A549 (cell line): Measurements from ENCODE around the gene RANBP3. TPM values are rescaled to one million over a fixed set of nuclear protein-coding genes. Genes with fewer than 3 reads are reported as not detected.
"Not testable (repeated sequence)": the region's sequence is repeated elsewhere in the genome, so short reads cannot be mapped to it uniquely, and the experiment has no call there.

Experiments
- ATAC-seq, 2 experiments: fragments of 200-7000 bp in 1 of 2; fragments of >200 bp in 1 of 2; cut with Nextera tagmentation in 1 of 2; cut with Tn5 transposase in 1 of 2; 3 replicates each; pipeline versions ENCODE4 v1.8.0 to v1.9.1; 2018 to 2020; ENCODE audit warnings: mild to moderate bottlenecking in 1 of 2, moderate library complexity in 1 of 2
- CTCF ChIA-PET: fragments of 300-600 bp; sonication (Branson Sonifier 250); formaldehyde crosslinking; extraction: SDS; loops from one replicate; lab custom pipeline; 2021; ENCODE audit warnings: antibody characterized with exemption, inconsistent platforms; lab: Yijun Ruan, JAX
- POLR2A ChIA-PET: fragments of 350-600 bp; formaldehyde crosslinking; extraction: SDS; loops from one replicate; lab custom pipeline; 2021; ENCODE audit warnings: antibody characterized with exemption, inconsistent platforms; lab: Yijun Ruan, JAX
- DNase-seq, 2 experiments: peaks; one replicate each; pipeline versions ENCODE4 v3.0.0 to v3.0.0-alpha.2; 2011 to 2016; ENCODE audit warnings: low read depth in 1 of 2, low spot score in 1 of 2
- FAIRE-seq: peaks from 2 replicates; lab custom pipeline; 2011; peaks lifted over from hg19 to GRCh38; lab: Jason Lieb, UNC
- H3K27ac ChIP-seq, 2 experiments: fragments of >200 bp; sonication (Bioruptor Twin); formaldehyde crosslinking; 3 replicates each; pipeline ENCODE4 v1.5.1; 2016 to 2017
- H3K4me1 ChIP-seq: fragments of >200 bp; sonication (Bioruptor Twin); formaldehyde crosslinking; 3 replicates; pipeline ENCODE4 v1.6.1; 2016
- H3K4me2 ChIP-seq: fragments of >200 bp; sonication (Bioruptor Twin); formaldehyde crosslinking; 3 replicates; pipeline ENCODE4 v1.6.1; 2016
- H3K4me3 ChIP-seq: fragments of >200 bp; sonication (Bioruptor Twin); formaldehyde crosslinking; 3 replicates; pipeline ENCODE4 v1.5.1; 2016
- H3K9me3 ChIP-seq: fragments of >200 bp; sonication (Bioruptor Twin); formaldehyde crosslinking; 3 replicates; pipeline ENCODE4 v1.6.1; 2016
- BCL3 ChIP-seq: fragments of >200 bp; sonication (Bioruptor Twin); formaldehyde crosslinking; IDR thresholded peaks from 3 replicates; pipeline ENCODE4 v1.6.1; 2016
- BHLHE40 ChIP-seq: IDR thresholded peaks from 2 replicates; pipeline ENCODE4 v1.6.1; 2012; ENCODE audit warnings: low read depth, low read length, inconsistent platforms
- CBX8 ChIP-seq: fragments of 200-600 bp; sonication (generic); IDR thresholded peaks from 2 replicates; pipeline ENCODE4 v1.6.1; 2016
- CEBPB ChIP-seq, 2 experiments: fragments of >200 bp in 1 of 2; sonication (Bioruptor Twin) in 1 of 2; formaldehyde crosslinking in 1 of 2; IDR thresholded peaks; 2 replicates each; pipeline ENCODE4 v1.6.1; 2012 to 2016
- CHD2 ChIP-seq: fragments of 150-350 bp; IDR thresholded peaks from 2 replicates; pipeline ENCODE4 v1.6.1; 2014; ENCODE audit warnings: low read length; ENCODE audit not compliant: partially characterized antibody
- CHD4 ChIP-seq: fragments of 200-600 bp; sonication (generic); IDR thresholded peaks from 2 replicates; pipeline ENCODE4 v1.6.1; 2016; ENCODE audit warnings: antibody characterized with exemption, mild to moderate bottlenecking, borderline replicate concordance
- E2F6 ChIP-seq: IDR thresholded peaks from 2 replicates; pipeline ENCODE4 v1.6.1; 2012; ENCODE audit warnings: low read depth, borderline replicate concordance
- EHMT2 ChIP-seq: fragments of 200-600 bp; sonication (generic); IDR thresholded peaks from 2 replicates; pipeline ENCODE4 v1.6.1; 2016; ENCODE audit warnings: antibody characterized with exemption, low read depth, mild to moderate bottlenecking, moderate library complexity
- FOSB ChIP-seq: fragments of 250-450 bp; sonication (Bioruptor Pico); IDR thresholded peaks from 2 replicates; pipeline ENCODE4 v1.5.0; 2020; ENCODE audit warnings: mild to moderate bottlenecking, moderate library complexity
- FOSL2 ChIP-seq, 2 experiments: fragments of 450-650 bp in 1 of 2; fragments of >200 bp in 1 of 2; sonication (Bioruptor Twin) in 1 of 2; formaldehyde crosslinking; IDR thresholded peaks; 2 replicates each; pipeline versions ENCODE4 v1.5.0 to v1.6.1; 2016 to 2020; ENCODE audit warnings: mild to moderate bottlenecking in 1 of 2, moderate library complexity in 1 of 2
- HDAC2 ChIP-seq: fragments of 200-600 bp; sonication (generic); IDR thresholded peaks from 2 replicates; pipeline ENCODE4 v1.6.1; 2016
- HEYL ChIP-seq: fragments of 250-450 bp; sonication (Bioruptor Pico); IDR thresholded peaks from 2 replicates; pipeline ENCODE4 v1.8.0; 2021; ENCODE audit warnings: mild to moderate bottlenecking, moderate library complexity
- HOXA7 ChIP-seq: fragments of 250-450 bp; sonication (Bioruptor Pico); IDR thresholded peaks from 2 replicates; pipeline ENCODE4 v1.5.0; 2020; ENCODE audit warnings: mild to moderate bottlenecking, moderate library complexity
- MAFK ChIP-seq: fragments of 450-650 bp; IDR thresholded peaks from 2 replicates; pipeline ENCODE4 v1.6.1; 2014; ENCODE audit not compliant: partially characterized antibody
- MAZ ChIP-seq: fragments of 150-350 bp; IDR thresholded peaks from 2 replicates; pipeline ENCODE4 v1.6.1; 2014; ENCODE audit warnings: antibody characterized with exemption, low read depth, low read length, borderline replicate concordance
- PBX3 ChIP-seq: IDR thresholded peaks from 2 replicates; pipeline ENCODE4 v1.6.1; 2012
- PHF8 ChIP-seq: fragments of 200-600 bp; sonication (generic); IDR thresholded peaks from 2 replicates; pipeline ENCODE4 v1.6.1; 2016; ENCODE audit warnings: low read depth, mild to moderate bottlenecking, antibody characterized with exemption, moderate library complexity, borderline replicate concordance
- POLR2A ChIP-seq: IDR thresholded peaks from 2 replicates; pipeline ENCODE4 v1.6.1; 2012; ENCODE audit warnings: mild to moderate bottlenecking, low read length
- RARB ChIP-seq: fragments of 250-450 bp; sonication (Bioruptor Pico); IDR thresholded peaks from 2 replicates; pipeline ENCODE4 v1.8.0; 2021; ENCODE audit warnings: mild to moderate bottlenecking, moderate library complexity
- RFX5 ChIP-seq: fragments of 450-650 bp; IDR thresholded peaks from 2 replicates; pipeline ENCODE4 v1.7.1; 2014; ENCODE audit warnings: antibody characterized with exemption, mild to moderate bottlenecking, moderate library complexity
- TFCP2L1 ChIP-seq: fragments of 250-450 bp; sonication (Bioruptor Pico); IDR thresholded peaks from 2 replicates; pipeline ENCODE4 v1.5.0; 2021; ENCODE audit warnings: mild to moderate bottlenecking
- ZC3H11A ChIP-seq: fragments of 450-650 bp; IDR thresholded peaks from 2 replicates; pipeline ENCODE4 v1.6.1; 2014; ENCODE audit warnings: antibody characterized with exemption, mild to moderate bottlenecking
- ZSCAN20 ChIP-seq: fragments of 250-450 bp; sonication (Bioruptor Pico); IDR thresholded peaks from 2 replicates; pipeline ENCODE4 v1.8.0; 2022; ENCODE audit warnings: mild to moderate bottlenecking, moderate library complexity
- WGBS: methylation state at CpG from one replicate; pipeline ENCODE4 v1.1.6; 2017; ENCODE audit errors: missing lambda C conversion rate; 5-methylcytosine and 5-hydroxymethylcytosine counted together
- polyA plus RNA-seq, 4 experiments: library from polyadenylated mRNA; depleted of rRNA in 3 of 4; stranded (reverse); fragments of >200 nt; fragmentation: RNase III in 1 of 4; extraction: RNeasy Plus Mini Kit Qiagen cat#74134 plus additional on column Dnase treatment in 1 of 4; gene quantifications; 2 replicates in 3 of 4; 3 replicates in 1 of 4; pipeline ENCODE4 v1.2.3, GENCODE V29; 2011 to 2017
- TF ChIP-seq, protein P1 (sequence below): fragments of >200 bp; sonication (Bioruptor Twin); formaldehyde crosslinking; IDR thresholded peaks from 3 replicates; pipeline ENCODE4 v1.5.1; 2016
- TF ChIP-seq, protein P2 (sequence below): fragments of 450-650 bp; IDR thresholded peaks from 2 replicates; pipeline ENCODE4 v1.6.1; 2014; ENCODE audit warnings: antibody characterized with exemption

RANBP3 gene
- polyA plus RNA-seq, 2 of the 4 experiments (the other 2 are of a cell fraction): 39.2 to 53.5 TPM

DNA sequence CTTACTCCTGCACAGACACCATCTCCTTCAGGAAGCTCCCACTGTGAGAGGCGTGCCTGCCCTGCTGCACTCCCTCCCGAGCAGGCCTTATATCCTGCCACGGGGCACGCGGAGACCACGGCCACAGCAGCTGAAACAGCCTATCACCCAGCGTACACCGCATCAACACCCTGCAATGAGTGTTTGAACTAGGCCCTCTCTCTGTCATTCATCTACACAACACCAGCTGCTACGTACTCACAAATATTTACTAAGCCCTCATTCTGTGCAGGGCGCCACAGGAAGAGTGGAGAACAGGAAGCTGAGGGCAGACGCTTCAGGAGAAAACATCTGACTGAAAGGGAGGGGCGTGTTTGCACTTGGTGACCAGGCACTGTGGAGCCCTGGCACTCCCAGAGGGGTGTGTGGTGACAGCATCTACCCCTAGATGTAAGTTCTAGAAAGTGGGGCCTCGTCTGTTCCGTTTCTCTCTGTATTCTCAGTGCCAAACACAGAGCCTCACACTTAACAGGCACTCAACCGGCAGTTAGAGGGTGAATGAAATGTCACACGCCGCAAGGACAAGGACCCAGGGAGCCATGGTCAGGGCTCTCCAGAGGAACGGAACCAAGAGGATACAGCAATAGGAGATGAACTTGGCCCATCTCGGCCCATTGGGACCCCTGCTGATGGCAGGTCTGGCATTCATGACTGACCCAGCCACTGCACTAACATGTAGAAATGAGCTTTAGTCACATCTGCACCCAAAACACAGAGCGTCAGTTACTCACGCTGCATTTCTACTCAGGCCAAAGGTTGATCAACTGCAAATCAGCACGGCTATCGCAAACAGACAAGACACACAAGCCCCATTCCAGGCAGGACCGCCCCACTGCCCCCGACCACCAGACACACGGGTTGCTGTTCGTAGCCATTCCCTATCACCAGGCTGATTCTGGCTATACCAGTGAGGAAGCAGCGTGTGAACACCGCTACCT lies 15.7 kb downstream of the RANBP3 start:
- no peak overlapping the region for H3K27ac ChIP-seq
- H3K9me3 ChIP-seq: no peaks in the 10 kb centered on the region
- no peak overlapping the region for H3K4me2 ChIP-seq
- DNase-seq (no peak), FAIRE-seq (no peak), ATAC-seq (no peak; a peak in 1 of 6 replicates)
- ChIA-PET CTCF (interaction anchor here (1.3 kb wide), 1 partner anchor 11 kb away, joined by 3 read pairs; no protein-coding TSS in a partner anchor), POLR2A (no interaction called here)
- TF ChIP-seq CBX8 (no peak), TFCP2L1 (CRISPR knock-in tag) (no peak), RARB (CRISPR knock-in tag) (no peak), ZC3H11A (no peak), CHD2 (no peak), POLR2A (no peak), E2F6 (no peak), HEYL (no peak)
- H3K4me3 ChIP-seq: no peak overlapping the region
- H3K4me1 ChIP-seq: peaks cover 6% of the 10 kb centered on the region; the same call in 1 of the 3 replicates
- 75% methylated on average over 29 of the region's 29 CpGs for WGBS

- CTCF ChIA-PET, H3K9me3 ChIP-seq, FAIRE-seq, ATAC-seq, H3K4me3 ChIP-seq, POLR2A ChIA-PET, H3K27ac ChIP-seq, H3K4me1 ChIP-seq, DNase-seq, H3K4me2 ChIP-seq: not testable (repeated sequence)
- 88% methylated on average over 5 of the region's 6 CpGs for WGBS
These were observed 16.3 kb downstream of the RANBP3 start for GRCh38 chr19:5961641-5961968.

GRCh38 chr19:5960005-5961001 lies 17.6 kb downstream of the RANBP3 start:
- ATAC-seq: no peak
- FAIRE-seq: no peak
- Histone ChIP-seq H3K9me3 (no peaks in the 10 kb centered on the region), H3K4me2 (no peak overlapping the region), H3K4me1 (peaks cover 13% of the 10 kb centered on the region; the same call in 1 of the 3 replicates), H3K27ac (no peak overlapping the region), H3K4me3 (no peak overlapping the region)
- TF ChIP-seq BHLHE40: no peak
- no peak for TF ChIP-seq BCL3
- no peak for TF ChIP-seq FOSL2 (IDR thresholded peaks at IDR 0.05)
- TF ChIP-seq FOSL2 (CRISPR knock-in tag; IDR thresholded peaks at IDR 0.05): no peak
- no peak for TF ChIP-seq CHD4
- TF ChIP-seq TFCP2L1 (CRISPR knock-in tag): no peak
- TF ChIP-seq, protein P1, sequence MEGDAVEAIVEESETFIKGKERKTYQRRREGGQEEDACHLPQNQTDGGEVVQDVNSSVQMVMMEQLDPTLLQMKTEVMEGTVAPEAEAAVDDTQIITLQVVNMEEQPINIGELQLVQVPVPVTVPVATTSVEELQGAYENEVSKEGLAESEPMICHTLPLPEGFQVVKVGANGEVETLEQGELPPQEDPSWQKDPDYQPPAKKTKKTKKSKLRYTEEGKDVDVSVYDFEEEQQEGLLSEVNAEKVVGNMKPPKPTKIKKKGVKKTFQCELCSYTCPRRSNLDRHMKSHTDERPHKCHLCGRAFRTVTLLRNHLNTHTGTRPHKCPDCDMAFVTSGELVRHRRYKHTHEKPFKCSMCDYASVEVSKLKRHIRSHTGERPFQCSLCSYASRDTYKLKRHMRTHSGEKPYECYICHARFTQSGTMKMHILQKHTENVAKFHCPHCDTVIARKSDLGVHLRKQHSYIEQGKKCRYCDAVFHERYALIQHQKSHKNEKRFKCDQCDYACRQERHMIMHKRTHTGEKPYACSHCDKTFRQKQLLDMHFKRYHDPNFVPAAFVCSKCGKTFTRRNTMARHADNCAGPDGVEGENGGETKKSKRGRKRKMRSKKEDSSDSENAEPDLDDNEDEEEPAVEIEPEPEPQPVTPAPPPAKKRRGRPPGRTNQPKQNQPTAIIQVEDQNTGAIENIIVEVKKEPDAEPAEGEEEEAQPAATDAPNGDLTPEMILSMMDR: no peak
- TF ChIP-seq ZSCAN20: no peak
- TF ChIP-seq, protein P2, sequence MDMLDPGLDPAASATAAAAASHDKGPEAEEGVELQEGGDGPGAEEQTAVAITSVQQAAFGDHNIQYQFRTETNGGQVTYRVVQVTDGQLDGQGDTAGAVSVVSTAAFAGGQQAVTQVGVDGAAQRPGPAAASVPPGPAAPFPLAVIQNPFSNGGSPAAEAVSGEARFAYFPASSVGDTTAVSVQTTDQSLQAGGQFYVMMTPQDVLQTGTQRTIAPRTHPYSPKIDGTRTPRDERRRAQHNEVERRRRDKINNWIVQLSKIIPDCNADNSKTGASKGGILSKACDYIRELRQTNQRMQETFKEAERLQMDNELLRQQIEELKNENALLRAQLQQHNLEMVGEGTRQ: no peak
- TF ChIP-seq HDAC2: no peak
- TF ChIP-seq MAFK: no peak
- no peak for TF ChIP-seq CEBPB (IDR thresholded peaks at IDR 0.05)
- no peak for TF ChIP-seq HEYL
- no peak for TF ChIP-seq HOXA7
- no peak for TF ChIP-seq RFX5
- TF ChIP-seq MAZ: no peak
- TF ChIP-seq PBX3: no peak
- TF ChIP-seq FOSB (CRISPR knock-in tag): no peak
- no peak for TF ChIP-seq EHMT2
- no peak for TF ChIP-seq CHD2
- TF ChIP-seq PHF8: no peak
- 91% methylated on average over 17 of the region's 18 CpGs for WGBS
- CTCF ChIA-PET: interaction anchor here (0.9 to 2.0 kb wide), 2 partner anchors 8 to 23 kb away, joined by 3 to 6 read pairs; no protein-coding TSS in a partner anchor
- POLR2A ChIA-PET: no interaction called here
- DNase-seq: no peak
